ENCODE results near the gene NPSR1.

- no peak for TF ChIP-seq ELF4 (IDR thresholded peaks at IDR 0.05)
- TF ChIP-seq ARNT (IDR thresholded peaks at IDR 0.05), result no peak
Measured at GRCh38 chr7:34750209-34750608, 92.2 kb downstream of the NPSR1 start.
